ENCODE results near the gene MAPK13.
"Not testable (repeated sequence)": the region's sequence is repeated elsewhere in the genome, so short reads cannot be mapped to it uniquely, and the experiment has no call there.

The MAPK13 gene

DNA sequence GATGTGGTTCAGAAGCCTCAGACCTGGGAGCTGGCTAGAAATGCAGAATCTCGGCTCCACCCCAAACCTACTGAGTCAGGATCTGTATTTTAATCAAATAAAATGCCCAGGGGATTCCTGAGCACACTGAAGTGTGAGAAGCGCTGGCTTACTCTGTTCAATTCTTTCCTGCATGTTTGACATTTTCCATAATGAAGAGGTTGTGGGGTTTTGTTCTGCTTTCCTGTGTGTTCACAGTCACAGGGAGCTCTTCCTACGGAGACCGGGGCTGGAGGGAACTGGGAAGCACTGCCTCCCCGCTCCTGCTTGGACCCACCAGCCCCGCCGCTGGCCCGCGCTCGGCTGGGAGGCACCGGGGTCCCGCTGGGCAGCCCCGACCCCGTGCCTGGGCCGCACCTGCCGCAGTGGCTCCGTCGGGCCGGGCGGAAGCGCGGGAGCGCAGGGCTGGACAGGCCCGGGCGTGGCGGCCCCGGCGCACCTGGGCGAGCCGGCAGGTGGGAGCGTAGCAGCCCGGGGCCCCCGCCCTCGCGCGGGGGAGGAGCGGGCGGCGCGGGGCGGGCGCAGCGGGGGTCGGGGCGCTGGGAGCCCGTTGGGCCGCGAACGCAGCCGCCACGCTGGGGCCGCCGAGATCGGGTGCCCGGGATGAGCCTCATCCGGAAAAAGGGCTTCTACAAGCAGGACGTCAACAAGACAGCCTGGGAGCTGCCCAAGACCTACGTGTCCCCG lies at the start of gene MAPK13:
MAPK13 (plus strand) TSS at position 573 of the 726 bp plus-strand sequence; CDS start at position 643, 70 bp downstream.
- DNase-seq = no peak

DNA sequence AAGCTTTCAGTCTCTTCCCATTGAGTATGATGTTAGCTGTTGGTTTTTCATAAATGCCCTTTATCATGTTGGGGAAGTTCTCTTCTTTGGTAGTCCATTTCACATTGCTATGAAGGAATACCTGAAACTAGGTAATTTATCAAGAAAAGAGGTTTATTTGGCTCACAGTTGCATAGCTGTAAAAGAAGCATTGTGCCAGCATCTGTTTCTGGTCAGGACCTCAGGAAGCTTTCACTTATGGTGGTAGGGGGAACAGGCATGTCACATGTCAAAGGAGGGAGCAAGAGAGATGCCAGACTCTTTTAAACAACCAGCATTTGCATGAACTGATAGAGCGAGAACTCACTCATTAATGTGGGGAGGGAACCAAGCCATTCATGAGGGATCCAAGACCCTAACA lies 48.0 kb upstream of the MAPK13 start:
- DNase-seq = no peak

DNA sequence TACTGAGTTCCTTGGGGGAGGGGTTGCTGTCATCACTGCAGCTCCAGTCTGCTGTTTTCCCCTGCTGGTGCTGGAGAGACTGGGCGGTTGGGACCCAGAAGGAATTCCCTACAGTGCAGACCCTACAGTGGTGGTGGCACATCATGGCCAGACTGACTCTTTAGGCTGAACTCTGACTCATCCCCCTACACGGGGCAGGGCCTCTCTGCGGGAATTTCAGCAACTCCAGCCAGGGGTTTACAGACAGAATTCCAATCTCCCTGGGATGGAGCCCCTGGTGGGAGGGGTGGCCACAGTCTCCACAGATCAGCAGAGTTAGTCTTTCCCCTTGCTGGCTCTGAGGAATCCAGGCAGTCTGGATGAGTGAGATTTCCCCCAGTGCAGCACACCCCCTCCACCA lies 46.9 kb upstream of the MAPK13 start:
- no peak for DNase-seq

DNA sequence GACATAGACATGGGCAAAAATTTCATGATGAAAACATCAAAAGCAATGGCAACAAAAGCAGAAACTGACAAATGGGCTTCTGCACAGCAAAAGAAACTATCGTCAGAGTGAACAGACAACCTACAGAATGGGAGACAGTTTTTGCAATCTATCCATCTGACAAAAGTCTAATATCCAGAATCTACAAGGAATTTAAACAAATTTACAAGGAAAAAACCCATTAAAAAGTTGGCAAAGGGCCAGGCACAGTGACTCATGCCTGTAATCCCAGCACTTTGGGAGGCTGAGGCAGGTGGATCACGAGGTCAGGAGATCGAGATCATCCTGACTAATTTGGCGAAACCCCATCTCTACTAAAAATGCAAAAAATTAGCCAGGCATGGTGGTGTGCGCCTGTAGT lies 42.1 kb upstream of the MAPK13 start:
- DNase-seq = not testable (repeated sequence)

DNA sequence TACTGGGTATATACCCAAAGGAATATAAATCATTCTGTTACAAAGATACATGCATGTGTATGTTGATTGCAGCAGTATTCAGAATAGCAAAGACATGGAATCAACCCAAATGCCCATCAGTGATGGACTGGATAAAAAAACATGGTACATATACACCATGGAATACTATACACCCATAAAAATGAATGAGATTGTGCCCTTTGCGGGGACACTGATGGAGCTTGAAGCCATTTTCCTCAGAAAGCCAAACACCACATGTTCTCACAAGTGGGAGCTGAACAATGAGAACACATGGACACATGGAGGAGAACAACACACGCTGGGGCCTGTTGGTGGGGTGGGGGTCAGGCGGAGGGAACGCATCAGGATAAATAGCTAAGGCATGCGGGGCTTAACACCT lies 41.3 kb upstream of the MAPK13 start:
- DNase-seq = no peak

DNA sequence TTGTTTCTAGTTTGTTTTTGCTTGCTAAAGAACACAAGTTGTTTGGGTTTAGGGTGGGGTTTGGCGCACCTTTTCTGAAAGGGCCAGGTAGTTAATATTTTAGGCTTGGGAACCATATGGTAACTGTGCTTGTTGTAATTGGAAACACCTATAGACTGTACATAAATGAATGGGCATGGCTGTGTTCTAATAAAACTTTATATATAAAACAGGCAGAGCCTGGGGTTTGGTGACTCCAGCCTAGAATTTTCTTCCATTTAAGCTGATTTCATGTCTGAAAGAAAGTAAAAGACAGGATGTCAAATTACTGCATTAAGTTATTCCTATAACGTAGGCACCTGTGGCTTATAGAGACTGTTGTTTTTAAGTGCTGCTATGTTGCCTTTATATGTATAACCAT lies 36.1 kb upstream of the MAPK13 start:
- DNase-seq = no peak

DNA sequence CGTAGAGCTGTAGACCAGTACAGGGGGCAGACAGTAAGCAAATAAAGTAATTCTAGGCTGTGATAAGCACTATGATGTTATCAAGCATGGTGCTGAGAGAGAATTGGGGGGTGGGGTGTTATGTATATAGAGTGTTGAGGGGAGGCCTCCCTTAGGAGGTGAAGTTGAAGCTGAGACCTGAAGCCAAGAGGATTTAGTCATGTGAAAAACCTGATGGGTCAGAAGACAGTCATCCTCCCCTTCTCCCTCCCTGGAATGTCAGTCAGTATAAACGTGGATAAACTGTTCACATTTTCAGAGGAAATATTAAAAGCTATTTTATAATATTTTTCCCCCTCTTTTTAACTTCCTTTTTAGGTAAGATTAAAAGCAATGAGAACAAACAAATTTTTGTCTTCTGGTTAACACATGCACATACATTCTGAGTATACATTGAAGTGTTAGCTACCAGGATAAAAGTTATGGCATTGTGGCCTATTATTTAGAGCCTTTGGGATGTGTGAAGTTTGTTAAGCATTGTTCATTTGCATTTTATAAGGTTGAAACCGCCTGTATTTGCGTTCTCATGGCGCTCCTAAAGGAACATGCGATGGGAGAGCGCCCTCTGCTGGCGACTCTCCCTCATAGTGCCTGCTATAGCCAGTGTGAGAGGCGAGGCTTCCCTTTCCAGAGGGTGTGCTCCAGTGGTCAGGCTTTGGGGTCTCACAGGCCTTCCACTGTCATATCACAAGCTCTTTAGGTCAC lies 35.4 kb upstream of the MAPK13 start:
- peak; percentile 73 for DNase-seq

DNA sequence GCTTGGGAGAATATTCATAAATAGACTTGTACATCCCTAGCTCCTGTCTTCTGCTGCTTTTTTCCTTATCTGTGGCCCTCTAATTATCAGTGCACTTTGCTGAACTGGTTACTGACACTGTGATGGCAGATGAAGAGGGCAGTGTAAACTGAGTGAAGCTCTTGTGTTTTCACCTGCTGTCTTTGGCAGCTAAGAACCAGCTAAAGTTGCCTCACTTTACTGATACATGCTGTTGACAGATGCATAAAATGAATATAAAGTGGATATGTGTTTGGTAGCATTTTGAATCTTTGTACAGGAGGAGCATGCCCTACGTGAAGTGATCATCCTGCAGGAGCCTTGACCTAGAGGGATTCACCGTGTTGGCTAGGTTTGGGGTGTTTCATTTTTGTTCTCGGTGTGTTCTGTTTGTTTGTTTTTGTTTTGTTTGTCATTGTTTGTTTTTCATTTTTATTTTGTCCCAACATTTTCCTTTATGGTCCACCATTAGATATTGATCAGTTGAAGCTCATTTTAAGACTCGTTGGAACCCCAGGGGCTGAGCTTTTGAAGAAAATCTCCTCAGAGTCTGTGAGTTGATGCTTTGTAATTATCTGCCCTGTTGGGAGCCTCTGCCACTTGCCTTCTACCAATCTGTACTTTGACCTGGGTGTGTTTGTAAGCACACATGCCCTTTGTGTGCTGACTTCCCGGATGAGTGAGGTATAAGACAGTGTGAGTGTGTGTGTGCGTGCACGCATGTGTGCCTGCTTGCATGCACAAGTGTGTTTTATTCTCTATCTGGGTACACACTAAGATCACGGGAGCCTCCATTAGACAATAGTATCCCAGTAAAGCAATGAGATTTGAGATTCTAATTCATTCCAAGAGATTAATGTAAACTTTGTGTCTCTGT lies 34.6 kb upstream of the MAPK13 start:
- DNase-seq = no peak

DNA sequence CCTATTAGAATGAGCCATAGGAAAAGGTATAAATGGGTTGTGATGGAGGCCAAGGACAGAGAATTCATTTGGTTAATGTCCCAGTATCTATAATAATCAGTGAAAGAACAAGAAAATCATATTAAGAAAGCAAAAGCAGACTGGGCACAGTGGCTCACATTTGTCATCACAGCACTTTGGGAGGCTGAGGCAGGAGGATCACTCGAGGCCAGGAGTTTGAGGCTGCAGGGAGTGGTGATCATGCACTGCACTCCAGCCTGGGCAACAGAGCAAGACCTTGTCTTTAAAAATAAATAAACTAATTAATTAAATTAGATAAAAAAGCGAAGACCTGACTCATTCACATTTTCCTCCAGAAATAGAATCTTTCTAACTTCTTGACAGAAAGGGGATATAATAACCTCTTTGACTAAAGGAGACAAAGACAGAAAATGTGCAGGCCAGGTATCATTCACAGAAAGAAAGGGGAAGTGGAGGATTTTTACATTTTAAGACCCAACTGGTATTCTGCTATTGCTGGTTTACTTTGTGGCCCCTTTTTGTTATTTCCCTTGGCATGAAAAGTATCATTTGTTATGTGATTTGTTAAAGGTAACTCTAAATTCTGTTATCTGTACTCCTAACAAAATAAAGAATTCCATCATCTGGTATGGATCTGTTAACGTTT lies 31.9 kb upstream of the MAPK13 start:
- DNase-seq = no peak

DNA sequence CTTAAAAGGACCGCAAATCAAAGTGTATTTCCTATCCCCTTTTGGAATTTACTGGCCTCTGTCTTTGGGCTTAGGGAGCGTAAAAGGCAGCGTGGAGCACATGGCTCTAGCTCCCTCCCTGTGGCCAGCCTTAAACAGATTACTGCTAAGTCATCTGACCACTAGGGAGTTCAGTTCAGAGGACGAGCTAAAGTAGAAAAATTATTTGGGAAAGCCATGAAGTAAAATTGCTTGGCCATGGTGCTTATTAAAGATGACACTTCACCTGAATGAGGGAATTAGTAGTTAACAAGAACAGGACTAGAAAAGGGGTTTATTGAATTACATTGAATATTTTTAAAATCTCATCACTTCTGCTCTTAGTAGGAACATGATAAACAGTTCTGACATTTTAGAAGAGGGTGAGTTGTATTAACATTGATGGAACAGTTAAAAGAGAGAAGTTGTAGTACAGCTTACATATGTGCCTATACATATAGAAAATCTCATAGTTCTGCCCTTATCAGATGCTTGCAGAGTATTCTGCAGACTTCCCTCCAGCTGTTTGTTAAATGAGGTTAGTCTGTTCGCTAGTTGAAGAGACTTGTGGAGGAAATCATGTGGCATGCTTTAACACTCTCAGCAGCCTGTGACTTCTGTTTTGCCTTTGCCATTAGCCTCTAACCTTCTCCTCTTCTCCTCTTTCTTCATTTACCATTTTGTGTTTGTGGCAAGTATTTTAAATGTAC lies 31.2 kb upstream of the MAPK13 start:
- DNase-seq = no peak

DNA sequence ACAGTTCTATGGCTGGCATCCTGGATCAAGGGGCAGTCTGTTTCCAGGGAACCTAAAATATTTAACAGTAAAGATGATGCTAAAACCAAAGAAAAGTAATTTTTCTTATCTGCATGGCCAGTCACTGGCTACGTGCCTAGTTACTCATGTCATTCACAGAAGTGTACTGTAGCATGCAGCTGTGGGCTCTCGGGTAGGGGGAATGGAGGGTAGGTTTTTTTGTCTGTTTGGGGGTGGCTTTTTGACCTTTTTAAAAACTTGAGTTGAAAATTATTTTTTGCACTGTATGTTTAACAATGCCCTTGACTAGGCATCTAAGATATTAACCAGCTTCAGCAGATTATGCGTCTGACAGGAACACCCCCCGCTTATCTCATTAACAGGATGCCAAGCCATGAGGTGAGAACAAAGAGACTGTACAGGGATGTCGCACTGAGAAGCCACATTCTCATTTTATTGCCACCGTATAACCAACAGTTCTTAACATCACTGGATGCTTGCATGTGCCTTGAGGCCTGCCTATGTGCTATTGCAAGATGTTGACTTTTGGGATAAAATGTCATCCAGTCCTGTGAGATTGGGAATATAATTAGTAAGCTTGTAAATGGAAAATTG lies 30.3 kb upstream of the MAPK13 start:
- no peak for DNase-seq

DNA sequence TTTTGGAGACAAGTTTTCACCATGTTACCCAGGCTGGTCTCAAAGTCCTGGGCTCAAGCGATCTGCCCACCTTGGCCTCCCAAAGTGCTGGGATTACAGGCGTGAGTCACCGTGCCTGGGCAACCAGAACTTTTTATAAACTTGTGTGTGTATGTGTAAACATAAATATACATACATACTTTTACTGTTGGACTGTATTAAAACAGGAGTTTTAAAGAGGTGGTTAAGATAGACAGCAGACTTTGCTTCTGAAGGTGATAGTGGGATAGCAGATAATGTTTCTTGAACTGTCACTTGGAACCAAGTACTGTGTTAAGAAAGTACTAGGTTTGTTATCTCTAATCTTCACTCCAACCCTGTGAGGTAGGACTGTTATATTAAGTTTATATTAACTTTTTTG lies 28.6 kb upstream of the MAPK13 start:
- DNase-seq = no peak

DNA sequence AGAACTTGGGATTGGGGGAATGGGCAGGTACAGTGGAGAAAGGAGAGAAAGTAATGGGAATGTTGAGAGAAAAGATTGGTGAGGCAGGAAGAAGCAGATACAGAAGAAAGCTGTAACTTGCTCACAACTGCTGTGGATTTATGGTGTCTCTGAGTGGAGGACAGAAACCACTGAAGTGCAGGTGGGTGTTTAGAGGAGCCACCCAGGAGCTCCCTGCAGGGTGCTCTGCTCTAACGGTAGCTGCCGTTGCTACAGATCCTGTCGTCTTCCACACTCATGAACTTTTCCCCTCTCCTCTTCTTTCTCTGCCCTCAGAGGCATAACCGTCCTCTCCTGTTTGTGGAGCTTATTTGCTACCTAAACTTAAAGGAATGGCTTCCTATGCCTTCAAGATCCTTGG lies 27.5 kb upstream of the MAPK13 start:
- DNase-seq = no peak

DNA sequence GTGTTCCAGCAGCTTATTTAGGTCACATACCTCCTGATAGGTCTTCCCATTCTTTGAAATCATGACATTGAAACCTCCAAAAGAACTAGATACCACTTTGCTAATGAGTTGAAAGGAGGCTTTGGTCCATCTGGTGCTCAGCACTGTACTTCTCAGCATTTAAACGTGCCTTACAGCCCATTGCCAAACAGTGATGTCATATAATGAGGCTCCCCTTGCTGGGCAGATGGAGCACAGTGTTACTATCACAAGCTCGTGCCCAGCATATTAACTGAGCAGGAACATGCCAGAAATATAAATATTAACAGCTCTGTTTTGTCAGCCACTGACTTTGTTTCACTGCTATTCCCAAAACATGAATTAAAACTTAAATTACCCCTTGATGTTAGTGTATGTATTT lies 25.5 kb upstream of the MAPK13 start:
- DNase-seq = no peak

DNA sequence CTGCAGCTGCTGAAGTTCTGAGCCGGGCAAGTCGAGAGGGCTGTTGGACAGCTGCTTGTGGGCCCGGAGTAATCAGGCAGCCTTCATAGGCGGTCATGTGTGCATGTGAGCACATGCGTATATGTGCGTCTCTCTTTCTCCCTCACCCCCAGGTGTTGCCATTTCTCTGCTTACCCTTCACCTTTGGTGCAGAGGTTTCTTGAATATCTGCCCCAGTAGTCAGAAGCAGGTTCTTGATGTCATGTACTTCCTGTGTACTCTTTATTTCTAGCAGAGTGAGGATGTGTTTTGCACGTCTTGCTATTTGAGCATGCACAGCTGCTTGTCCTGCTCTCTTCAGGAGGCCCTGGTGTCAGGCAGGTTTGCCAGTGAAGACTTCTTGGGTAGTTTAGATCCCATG lies 21.2 kb upstream of the MAPK13 start:
- DNase-seq = no peak

DNA sequence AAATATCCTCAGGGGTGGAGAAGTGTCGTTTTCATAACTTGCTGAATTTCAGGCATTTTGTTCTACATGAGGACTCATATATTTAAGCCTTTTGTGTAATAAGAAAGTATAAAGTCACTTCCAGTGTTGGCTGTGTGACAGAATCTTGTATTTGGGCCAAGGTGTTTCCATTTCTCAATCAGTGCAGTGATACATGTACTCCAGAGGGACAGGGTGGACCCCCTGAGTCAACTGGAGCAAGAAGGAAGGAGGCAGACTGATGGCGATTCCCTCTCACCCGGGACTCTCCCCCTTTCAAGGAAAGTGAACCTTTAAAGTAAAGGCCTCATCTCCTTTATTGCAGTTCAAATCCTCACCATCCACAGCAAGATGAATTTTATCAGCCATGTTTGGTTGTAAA lies 20.3 kb upstream of the MAPK13 start:
- DNase-seq = no peak

DNA sequence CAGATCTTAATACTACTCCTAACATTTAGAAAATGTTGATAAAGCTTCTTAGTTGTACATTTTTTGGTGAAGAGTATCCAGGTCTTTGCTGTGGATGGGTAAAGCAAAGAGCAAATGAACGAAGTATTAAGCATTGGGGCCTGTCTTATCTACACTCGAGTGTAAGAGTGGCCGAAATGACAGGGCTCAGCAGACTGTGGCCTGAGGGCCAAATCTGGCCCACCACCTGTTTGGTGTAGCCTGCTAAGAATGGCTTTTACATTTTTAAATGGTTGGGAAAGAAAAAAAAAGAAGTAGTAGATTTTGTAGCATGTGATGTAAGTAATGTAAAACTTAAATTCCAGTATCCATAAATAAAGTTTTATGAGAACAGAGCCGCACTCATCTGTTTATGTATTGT lies 19.4 kb upstream of the MAPK13 start:
- no peak for DNase-seq

DNA sequence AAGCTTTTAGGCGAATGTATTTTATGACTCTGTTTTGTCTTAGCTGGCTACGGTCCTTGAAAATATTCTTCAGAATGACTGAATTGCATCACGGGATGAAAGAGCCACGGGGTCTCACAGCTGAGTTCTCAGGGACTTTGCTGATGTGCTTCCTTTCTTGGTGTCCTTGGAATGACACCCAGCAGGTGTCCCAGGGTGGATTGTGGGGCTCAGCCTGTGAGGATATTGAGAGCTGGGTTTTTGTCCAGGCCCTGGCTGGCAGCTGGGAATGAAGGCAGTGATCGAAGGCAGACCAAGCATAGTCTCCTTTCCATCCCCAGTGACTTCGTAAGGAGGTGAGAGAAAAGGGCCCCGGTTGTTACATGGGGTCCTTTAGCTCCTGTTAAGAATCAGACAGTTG lies 18.8 kb upstream of the MAPK13 start:
- DNase-seq = no peak

DNA sequence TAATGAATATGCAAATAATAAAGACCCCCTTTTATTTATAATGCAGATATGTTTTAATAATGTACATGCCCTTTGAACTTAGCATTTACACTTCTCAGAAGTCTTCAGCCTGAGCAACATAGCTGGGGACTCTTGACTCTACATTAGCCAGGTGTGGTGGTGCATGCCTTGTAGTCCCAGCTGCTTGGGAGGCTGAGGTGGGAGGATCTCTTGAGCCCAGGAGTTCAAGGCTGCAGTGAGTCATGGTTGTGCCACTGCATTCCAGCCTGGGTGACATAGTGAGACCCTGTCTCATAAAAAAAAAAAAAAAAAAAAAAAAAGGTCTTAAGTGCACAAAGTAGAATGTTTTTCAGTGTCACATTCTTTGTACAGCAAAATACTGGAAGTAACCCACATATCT lies 17.3 kb upstream of the MAPK13 start:
- no peak for DNase-seq

DNA sequence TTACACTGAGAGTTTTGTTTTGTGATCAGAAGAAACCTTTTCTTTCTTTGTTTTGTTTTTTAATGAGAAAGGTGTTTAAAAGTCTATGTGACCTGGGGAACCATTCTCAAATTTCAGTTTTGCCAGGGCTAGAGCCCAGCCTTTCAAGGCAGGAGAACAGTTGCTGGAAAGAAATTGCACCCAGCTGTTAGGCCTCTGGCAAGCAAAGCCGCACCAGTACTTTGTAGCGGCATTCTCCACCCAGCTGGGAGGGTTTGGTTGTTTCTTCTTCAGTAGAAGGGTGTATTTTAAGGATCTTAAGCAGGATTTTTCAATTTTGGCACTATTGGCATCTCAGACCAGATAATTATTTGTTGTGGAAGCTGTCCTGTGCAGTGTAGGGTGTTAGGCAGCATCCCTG lies 16.6 kb upstream of the MAPK13 start:
- no peak for DNase-seq

DNA sequence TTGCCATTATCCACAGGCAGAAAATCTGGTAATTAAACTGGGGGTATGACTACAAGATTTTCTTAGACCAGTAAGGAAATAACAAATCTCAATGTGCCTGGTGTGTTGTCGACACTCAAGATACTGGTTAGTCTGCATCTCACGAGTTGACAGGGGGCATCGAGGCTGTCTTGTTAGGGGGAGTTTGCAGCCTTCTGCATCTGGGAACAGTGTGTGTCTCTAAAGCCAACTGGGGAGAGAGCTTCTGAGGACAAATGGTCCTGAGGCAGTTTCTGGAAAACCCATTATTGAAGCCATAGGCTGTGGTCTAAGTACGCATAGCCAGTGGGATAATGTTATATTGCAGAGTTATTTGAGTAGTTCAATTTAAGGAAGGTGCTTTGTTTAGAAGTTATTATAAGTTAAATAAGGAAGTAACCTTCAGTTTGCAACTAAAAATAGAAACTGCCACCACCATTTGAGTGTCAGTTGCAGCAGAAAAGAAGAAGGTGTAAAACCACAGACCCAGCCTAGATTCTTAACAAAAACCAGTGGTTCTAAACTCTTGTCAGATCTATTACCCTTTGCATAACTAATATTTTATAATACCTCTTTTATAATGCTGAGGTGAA lies 15.4 kb upstream of the MAPK13 start:
- DNase-seq = no peak

DNA sequence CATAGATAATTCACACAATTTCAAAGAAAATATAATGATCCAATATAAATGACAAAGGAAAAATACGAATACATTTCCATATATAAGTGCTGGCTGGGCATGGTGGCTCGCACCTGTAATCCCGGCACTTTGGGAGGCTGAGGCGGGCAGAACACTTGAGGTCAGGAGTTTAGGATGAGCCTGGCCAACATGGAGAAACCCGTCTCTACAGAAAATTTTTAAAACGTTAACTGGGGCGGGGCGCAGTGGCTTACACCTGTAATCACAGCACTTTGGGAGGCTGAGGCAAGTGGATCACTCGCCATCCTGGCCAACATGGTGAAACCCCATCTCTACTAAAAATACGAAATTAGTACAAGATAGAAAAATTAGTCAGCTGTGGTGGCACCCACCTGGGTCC lies 14.9 kb upstream of the MAPK13 start:
- DNase-seq = no peak

Measured in kidney glomerular epithelial cell (primary cell).